Nephron (organoid): ENCODE results near the gene LCLAT1.

ENCODE experiments used
- H3K27ac Mint-ChIP-seq, 3 experiments: 2 replicates each; pipeline ENCODE4 v1.8.0; 2020; ENCODE audit warnings: mixed read lengths in 3 of 3, mild to moderate bottlenecking in 2 of 3, moderate library complexity in 1 of 3
- H3K27me3 Mint-ChIP-seq: 2 replicates; pipeline ENCODE4 v1.8.0; 2021; ENCODE audit warnings: low read depth, mild to moderate bottlenecking, moderate library complexity, mixed read lengths
- H3K36me3 Mint-ChIP-seq: 2 replicates; pipeline ENCODE4 v1.8.0; 2020; ENCODE audit warnings: low read depth, mixed read lengths
- H3K4me1 Mint-ChIP-seq: 2 replicates; pipeline ENCODE4 v1.8.0; 2020; ENCODE audit warnings: mixed read lengths
- H3K4me3 Mint-ChIP-seq, 3 experiments: 2 replicates each; pipeline ENCODE4 v1.8.0; 2020; ENCODE audit warnings: mild to moderate bottlenecking in 3 of 3, mixed read lengths in 3 of 3, moderate library complexity in 2 of 3
- H3K9me3 Mint-ChIP-seq: 2 replicates; pipeline ENCODE4 v1.8.0; 2020; ENCODE audit warnings: mixed read lengths
- TF ChIP-seq, protein P1 (sequence below), 3 experiments: fragments of 200-600 bp; sonication (generic); IDR thresholded peaks; one replicate each; pipeline ENCODE4 v1.5.0; 2021; ENCODE audit warnings: antibody characterized with exemption in 3 of 3; ENCODE audit not compliant: unreplicated experiment in 3 of 3

The LCLAT1 gene

DNA sequence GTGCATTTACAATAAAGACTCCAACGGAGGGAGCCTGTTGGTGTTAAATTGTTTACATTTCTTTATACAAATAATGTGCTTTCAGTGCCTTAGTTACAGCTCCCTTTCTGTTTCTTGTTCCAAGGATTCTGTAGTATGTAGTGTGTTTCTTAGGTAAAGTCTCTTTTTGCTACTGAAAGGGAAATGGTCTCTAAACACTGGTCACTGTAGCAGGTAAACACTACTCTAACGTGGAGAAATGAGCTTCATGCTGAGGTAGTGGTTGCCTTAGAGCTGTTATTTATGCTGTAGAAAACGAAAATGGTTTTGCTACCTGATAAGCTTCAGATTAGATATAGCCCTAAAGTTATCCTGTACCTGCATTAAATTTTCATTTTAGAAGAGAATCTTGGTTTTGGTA is 196.6 kb downstream of the LCLAT1 start:
- Mint-ChIP-seq H3K27ac (no peak overlapping the region), H3K9me3 (no peaks in the 10 kb centered on the region), H3K36me3 (peaks cover 30% of the 10 kb centered on the region), H3K4me3 (no peak overlapping the region), H3K4me1 (no peaks in the 10 kb centered on the region), H3K27me3 (peaks cover 5% of the 10 kb centered on the region)
- TF ChIP-seq, protein P1, sequence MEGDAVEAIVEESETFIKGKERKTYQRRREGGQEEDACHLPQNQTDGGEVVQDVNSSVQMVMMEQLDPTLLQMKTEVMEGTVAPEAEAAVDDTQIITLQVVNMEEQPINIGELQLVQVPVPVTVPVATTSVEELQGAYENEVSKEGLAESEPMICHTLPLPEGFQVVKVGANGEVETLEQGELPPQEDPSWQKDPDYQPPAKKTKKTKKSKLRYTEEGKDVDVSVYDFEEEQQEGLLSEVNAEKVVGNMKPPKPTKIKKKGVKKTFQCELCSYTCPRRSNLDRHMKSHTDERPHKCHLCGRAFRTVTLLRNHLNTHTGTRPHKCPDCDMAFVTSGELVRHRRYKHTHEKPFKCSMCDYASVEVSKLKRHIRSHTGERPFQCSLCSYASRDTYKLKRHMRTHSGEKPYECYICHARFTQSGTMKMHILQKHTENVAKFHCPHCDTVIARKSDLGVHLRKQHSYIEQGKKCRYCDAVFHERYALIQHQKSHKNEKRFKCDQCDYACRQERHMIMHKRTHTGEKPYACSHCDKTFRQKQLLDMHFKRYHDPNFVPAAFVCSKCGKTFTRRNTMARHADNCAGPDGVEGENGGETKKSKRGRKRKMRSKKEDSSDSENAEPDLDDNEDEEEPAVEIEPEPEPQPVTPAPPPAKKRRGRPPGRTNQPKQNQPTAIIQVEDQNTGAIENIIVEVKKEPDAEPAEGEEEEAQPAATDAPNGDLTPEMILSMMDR (IDR thresholded peaks at IDR 0.05; ENCODE audit: unreplicated experiment in 3 of 3), result no peak

DNA sequence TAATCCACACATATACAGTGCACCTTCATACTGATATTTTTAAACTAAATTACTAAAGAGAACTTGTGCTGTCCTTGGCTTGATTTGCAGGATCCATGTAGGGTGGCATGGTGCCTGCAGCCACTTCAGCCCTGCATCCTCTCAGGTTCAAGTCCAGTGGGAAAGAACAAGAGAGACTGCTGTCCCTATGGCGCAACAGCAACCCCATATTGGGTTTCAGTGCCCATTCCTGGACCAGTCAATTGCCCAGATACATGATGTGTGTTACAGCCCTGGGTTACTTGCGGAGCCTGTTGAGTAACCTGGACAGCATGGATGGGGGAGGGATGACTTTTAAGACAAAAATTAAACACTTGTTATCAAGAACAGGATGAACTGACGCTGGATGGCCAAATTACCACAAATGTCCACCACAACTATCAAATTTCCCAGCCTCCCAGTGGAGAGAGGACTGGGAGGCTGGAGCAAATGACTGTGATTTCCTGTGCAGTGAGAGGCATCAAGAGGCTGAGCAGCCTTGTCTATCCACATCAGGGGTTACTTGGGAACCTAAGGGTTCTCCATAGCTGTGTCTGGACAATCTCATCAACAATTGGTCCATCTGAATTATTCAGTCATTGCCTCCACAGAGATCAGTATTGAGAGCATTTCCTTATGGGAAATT is 198.2 kb downstream of the LCLAT1 start:
- no peak overlapping the region for H3K27ac Mint-ChIP-seq
- H3K4me1 Mint-ChIP-seq, result peaks cover 6% of the 10 kb centered on the region
- H3K36me3 Mint-ChIP-seq, result peaks cover 21% of the 10 kb centered on the region
- H3K27me3 Mint-ChIP-seq, result no peaks in the 10 kb centered on the region
- H3K9me3 Mint-ChIP-seq, result no peaks in the 10 kb centered on the region
- TF ChIP-seq, protein P1 (IDR thresholded peaks at IDR 0.05; ENCODE audit: unreplicated experiment in 3 of 3), result no peak
- H3K4me3 Mint-ChIP-seq, result no peak overlapping the region

DNA sequence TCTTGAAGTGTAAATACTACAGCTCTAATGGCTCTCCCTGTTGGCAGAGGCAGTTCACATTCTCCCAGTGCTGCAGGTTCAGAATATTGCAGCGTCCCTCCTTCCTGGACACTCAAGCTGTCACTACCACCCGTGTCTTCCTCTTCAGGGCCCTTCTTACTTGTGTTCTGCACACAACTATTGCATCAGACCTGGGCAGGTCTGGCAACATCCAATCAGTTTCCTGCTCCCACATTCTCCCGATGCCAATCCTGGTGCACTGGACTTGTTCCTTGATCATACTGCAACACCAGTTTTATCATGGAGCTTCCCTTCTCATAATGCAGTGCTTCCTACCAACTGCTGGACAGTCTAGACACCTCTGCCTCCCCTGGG is 198.7 kb downstream of the LCLAT1 start:
- no peak overlapping the region for H3K27ac Mint-ChIP-seq
- H3K4me1 Mint-ChIP-seq, result peaks cover 7% of the 10 kb centered on the region
- TF ChIP-seq, protein P1 (IDR thresholded peaks at IDR 0.05; ENCODE audit: unreplicated experiment in 3 of 3), result no peak
- H3K9me3 Mint-ChIP-seq, result no peaks in the 10 kb centered on the region
- peaks cover 15% of the 10 kb centered on the region for H3K36me3 Mint-ChIP-seq
- H3K27me3 Mint-ChIP-seq, result no peaks in the 10 kb centered on the region
- H3K4me3 Mint-ChIP-seq, result no peak overlapping the region

DNA sequence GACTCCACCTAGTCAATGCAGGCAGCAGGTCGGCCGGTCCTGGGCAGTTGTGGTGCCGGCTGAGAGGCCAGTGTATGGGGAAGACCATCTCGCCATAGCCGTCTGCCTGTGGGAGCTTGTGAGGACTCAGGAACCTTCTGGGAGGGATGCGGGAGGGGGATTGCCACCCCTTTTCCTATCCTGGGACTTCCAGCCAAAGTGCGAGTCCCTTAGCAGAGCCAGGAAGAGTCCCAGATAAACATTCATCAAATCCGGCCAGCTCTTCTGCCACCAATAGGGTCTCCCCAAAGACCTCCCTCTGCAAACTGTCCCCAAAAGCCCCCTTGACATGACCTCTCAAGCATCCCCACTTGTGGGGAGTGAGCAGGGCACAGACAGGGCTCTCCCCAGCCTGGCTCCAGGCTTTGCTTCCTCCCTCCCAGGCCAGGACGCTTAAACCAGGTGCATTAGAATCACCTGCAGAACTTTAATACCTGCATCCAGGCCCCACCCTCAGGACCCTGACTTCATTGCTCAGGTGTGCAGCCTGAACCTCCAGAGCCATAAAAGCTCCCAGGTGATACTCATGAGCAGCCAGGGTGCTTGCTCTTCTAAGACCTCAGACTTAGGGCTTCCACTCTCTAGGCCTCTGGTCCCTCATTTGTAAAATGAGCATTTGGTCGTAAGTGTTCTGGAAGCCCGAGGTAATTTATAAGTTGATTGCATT is 200.9 kb downstream of the LCLAT1 start:
- TF ChIP-seq, protein P1 (IDR thresholded peaks at IDR 0.05; ENCODE audit: unreplicated experiment in 3 of 3), result no peak
- Mint-ChIP-seq H3K27ac (no peak overlapping the region), H3K4me3 (no peak overlapping the region), H3K27me3 (no peaks in the 10 kb centered on the region), H3K4me1 (peaks cover 7% of the 10 kb centered on the region), H3K9me3 (no peaks in the 10 kb centered on the region), H3K36me3 (peaks cover 11% of the 10 kb centered on the region)

DNA sequence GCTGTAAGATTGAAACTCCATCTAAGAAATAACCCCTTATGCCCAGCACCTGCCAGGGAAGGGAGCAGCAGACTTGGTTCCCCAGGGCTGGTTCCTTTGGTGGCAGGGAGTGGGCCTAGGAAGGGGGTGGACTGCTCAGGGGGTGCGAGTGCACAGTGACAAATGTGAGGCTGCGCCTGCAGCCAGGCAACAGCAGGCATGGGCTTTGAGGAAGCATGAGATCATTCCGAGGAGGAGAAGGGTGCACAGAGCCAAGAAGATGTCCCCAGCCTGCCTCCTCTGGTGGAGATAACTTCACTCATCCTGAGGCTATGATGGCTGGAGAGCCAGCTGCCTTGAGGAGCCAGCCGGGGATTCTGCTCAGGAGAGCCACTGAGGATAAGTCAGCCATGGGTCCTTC is 202.2 kb downstream of the LCLAT1 start:
- Mint-ChIP-seq H3K36me3 (peaks cover 11% of the 10 kb centered on the region), H3K4me1 (peaks cover 7% of the 10 kb centered on the region), H3K27me3 (no peaks in the 10 kb centered on the region), H3K4me3 (no peak overlapping the region), H3K27ac (no peak overlapping the region), H3K9me3 (no peaks in the 10 kb centered on the region)
- TF ChIP-seq, protein P1 (IDR thresholded peaks at IDR 0.05; ENCODE audit: unreplicated experiment in 3 of 3), result no peak

DNA sequence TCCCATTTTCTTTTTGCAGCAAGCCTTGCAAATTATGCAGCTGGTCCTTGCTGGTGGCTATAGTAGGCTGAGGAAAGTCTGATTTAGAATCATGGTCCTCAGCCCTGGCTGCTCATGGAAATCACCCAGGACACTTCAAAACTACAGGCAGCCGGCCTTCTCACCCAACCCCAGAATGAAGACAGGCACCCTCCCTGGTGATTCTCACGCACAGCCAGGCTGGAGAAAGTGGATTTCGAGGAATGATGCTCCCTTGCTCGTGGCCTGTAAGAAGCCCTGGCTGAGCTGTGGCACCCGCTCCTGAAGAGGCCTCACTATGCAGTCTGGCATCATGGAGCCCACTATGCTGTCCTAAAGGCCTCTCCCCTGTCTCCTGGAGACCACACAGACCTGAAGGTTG is 202.8 kb downstream of the LCLAT1 start:
- H3K27ac Mint-ChIP-seq, result no peak overlapping the region
- peaks cover 7% of the 10 kb centered on the region for H3K4me1 Mint-ChIP-seq
- TF ChIP-seq, protein P1 (IDR thresholded peaks at IDR 0.05; ENCODE audit: unreplicated experiment in 3 of 3), result no peak
- no peak overlapping the region for H3K4me3 Mint-ChIP-seq
- peaks cover 7% of the 10 kb centered on the region for H3K36me3 Mint-ChIP-seq
- H3K9me3 Mint-ChIP-seq, result no peaks in the 10 kb centered on the region
- no peaks in the 10 kb centered on the region for H3K27me3 Mint-ChIP-seq
